ENCODE data around the gene ZNF174.

ZNF174 gene

DNA sequence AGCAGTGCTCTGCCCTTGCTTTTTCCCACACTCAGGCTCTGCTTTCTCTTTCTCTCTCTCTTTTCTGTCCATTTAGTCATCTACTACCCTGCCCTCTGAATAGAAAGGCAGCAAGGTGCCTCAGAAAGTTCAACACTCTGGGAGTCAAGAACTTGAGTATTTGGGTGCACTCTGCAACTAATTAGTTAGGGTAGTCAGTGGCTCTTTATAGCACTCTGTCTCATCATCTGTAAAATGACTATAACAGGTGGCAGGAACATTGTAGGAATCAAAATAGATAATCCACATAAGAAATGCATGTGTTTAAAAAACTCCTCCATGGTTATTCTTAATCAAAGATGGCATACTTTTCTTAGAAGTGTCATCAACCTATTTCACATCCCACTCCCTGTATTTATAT, 38.1 kb upstream of the ZNF174 start:
- no peak overlapping the region for H3K4me3 ChIP-seq (replicated peaks; ENCODE audit: insufficient read depth, low read length)
- H3K27ac ChIP-seq (replicated peaks), result no peak overlapping the region
- DNase-seq (ENCODE audit: low read depth in 1 of 2, low spot score in 1 of 2), result no peak
- H3K27me3 ChIP-seq (ENCODE audit: insufficient read depth, poor library complexity, severe bottlenecking), result no peaks in the 10 kb centered on the region
- no peak for TF ChIP-seq GABPA (IDR thresholded peaks at IDR 0.05; ENCODE audit: low read depth)
- no peak for TF ChIP-seq REST (IDR thresholded peaks at IDR 0.05; ENCODE audit: insufficient replicate concordance, low read depth)
- TF ChIP-seq POLR2AphosphoS5 (IDR thresholded peaks at IDR 0.05; ENCODE audit: low read depth), result no peak
- TF ChIP-seq, protein P1, sequence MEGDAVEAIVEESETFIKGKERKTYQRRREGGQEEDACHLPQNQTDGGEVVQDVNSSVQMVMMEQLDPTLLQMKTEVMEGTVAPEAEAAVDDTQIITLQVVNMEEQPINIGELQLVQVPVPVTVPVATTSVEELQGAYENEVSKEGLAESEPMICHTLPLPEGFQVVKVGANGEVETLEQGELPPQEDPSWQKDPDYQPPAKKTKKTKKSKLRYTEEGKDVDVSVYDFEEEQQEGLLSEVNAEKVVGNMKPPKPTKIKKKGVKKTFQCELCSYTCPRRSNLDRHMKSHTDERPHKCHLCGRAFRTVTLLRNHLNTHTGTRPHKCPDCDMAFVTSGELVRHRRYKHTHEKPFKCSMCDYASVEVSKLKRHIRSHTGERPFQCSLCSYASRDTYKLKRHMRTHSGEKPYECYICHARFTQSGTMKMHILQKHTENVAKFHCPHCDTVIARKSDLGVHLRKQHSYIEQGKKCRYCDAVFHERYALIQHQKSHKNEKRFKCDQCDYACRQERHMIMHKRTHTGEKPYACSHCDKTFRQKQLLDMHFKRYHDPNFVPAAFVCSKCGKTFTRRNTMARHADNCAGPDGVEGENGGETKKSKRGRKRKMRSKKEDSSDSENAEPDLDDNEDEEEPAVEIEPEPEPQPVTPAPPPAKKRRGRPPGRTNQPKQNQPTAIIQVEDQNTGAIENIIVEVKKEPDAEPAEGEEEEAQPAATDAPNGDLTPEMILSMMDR (IDR thresholded peaks at IDR 0.05; ENCODE audit: insufficient read depth, low read length), result no peak
- no peak for TF ChIP-seq SPI1 (IDR thresholded peaks at IDR 0.05; ENCODE audit: borderline replicate concordance, low read depth)

DNA sequence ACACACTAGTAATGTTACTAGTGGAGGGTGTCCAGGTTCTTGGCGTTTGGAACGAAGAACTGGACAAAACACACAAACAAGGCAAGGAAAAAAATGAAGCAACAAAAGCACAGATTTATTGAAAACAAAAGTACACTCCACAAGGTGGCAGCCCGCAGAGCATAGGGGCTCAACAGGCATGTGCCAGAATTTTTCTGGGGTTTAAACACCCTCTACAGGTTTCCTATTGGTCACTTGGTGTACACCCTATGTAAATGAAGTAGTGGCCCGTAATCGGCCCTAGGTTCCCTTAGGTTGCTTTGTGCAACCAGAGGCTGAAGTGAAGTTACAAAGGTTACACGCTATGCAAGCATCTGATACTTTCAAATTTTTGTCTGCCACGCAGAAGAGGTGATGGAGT, 37.2 kb upstream of the ZNF174 start:
- Histone ChIP-seq H3K27ac (replicated peaks) (no peak overlapping the region), H3K27me3 (ENCODE audit: insufficient read depth, poor library complexity, severe bottlenecking) (no peaks in the 10 kb centered on the region)
- no peak for TF ChIP-seq POLR2AphosphoS5 (IDR thresholded peaks at IDR 0.05; ENCODE audit: low read depth)
- TF ChIP-seq REST (IDR thresholded peaks at IDR 0.05; ENCODE audit: insufficient replicate concordance, low read depth), result no peak
- no peak for TF ChIP-seq GABPA (IDR thresholded peaks at IDR 0.05; ENCODE audit: low read depth)
- TF ChIP-seq SPI1 (IDR thresholded peaks at IDR 0.05; ENCODE audit: borderline replicate concordance, low read depth), result no peak
- TF ChIP-seq, protein P1 (IDR thresholded peaks at IDR 0.05; ENCODE audit: insufficient read depth, low read length), result no peak

DNA sequence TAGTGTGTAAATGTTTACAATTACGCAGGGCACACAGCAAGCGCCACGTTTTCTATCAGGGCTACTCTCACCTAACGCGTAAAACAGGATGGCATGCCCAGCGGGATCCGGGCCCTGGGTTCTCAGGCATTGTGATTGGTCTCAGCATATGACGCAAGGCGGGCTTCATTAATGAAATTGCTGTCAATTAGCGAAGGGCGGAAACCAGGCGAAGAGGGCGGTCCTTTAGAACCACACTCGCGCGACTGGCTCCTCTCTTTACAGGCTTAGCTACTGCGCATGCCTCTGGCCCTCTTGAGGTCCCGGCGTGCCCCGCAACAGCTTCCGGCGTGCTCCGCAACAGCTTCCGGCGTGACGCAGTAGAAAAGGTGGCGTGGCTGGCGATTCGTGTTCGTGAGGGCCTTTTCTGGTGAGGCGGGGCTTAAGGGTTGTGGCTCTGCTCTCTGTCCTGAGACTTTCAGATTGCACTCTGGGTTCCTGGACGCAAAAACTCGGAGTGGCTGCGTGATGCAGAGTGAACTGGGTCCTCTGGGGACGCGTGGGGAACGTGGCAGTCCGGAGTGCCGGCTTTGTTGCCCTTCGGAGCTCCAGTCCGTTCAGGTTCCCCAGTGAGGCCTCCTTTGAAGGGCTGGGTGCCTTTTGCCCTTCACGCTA, 36.1 kb upstream of the ZNF174 start:
- no peak for TF ChIP-seq REST (IDR thresholded peaks at IDR 0.05; ENCODE audit: insufficient replicate concordance, low read depth)
- TF ChIP-seq POLR2AphosphoS5 (IDR thresholded peaks at IDR 0.05; ENCODE audit: low read depth), result peak; percentile 58
- no peak for TF ChIP-seq SPI1 (IDR thresholded peaks at IDR 0.05; ENCODE audit: borderline replicate concordance, low read depth)
- TF ChIP-seq GABPA (IDR thresholded peaks at IDR 0.05; ENCODE audit: low read depth), result peak; percentile 88
- TF ChIP-seq, protein P1 (IDR thresholded peaks at IDR 0.05; ENCODE audit: insufficient read depth, low read length), result no peak
- peak overlapping the region; percentile 81 for H3K27ac ChIP-seq (replicated peaks)
- peak overlapping the region; percentile 54 for H3K4me3 ChIP-seq (replicated peaks; ENCODE audit: insufficient read depth, low read length)
- peak; percentile 91 to 95 for DNase-seq (ENCODE audit: low read depth in 1 of 2, low spot score in 1 of 2)
- no peaks in the 10 kb centered on the region for H3K27me3 ChIP-seq (ENCODE audit: insufficient read depth, poor library complexity, severe bottlenecking)

More for the DNA sequence above, 37.2 kb upstream of the ZNF174 start:
- no peak for DNase-seq (ENCODE audit: low read depth in 1 of 2, low spot score in 1 of 2)
- H3K4me3 ChIP-seq (replicated peaks; ENCODE audit: insufficient read depth, low read length), result no peak overlapping the region
